ENCODE results near the gene SYT7.

SYT7 gene

GRCh38 chr11:61528114-61528513 lies 52.8 kb downstream of the SYT7 start:
- H3K27ac ChIP-seq, result no peak overlapping the region
- no peak for TF ChIP-seq CTCF (conservative IDR thresholded peaks at IDR 0.05)

DNA sequence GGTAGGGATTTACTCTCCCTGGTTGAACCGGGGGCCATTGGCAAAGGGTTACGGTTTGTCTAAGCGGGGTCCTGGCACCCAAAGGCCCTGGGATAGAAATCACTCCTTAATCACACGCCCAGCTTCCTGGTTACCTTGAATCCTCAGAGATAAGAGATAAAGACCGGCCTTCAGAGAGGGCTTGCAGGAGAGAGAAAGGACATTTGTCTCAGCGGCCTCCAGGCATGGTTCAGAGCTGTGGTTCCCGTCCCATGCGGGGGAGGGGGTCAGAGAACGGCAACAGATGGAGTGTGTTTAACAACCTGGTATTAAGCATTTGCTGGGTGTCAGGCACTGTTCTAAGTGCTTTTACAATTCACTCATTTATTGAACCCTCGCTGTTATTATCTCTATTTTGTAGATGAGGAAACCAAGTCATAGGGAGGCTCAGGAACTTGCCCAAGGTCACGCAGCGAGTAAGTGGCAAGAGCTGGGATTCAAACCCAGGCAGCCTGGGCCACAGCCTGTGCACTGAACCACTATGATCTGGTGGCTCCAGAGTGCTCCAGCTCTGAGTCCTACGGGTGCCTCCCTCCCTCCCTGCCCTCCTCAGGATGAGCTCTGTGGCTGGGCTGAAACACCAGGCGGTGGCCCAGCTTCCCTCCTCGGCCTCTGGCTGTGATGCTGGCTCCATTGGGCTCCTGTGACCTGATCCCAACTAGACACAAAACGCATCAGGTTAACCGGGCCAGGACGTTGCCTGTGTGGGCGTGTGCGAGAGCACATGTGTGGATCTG lies 53.7 kb downstream of the SYT7 start:
- TF ChIP-seq CTCF (conservative IDR thresholded peaks at IDR 0.05), result no peak
- H3K27ac ChIP-seq, result no peak overlapping the region

DNA sequence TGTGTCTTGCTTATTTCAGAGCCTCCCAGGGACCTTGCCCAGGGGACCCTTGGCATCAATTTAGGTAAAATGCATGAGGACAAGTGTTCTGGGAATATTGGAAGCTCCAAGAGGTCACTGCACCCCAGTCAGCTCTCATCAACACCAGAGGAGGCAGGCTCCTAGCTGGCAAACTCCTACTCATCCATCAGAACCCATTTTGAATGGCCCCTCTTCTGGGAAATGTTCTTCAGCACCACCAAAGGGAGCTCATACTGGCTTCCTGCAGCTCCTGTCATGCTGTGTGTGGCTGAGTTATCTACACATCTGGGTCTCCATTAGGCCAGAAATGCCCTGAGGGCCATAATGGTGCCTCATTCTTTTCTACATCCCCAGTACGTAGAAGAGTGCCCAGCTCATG lies 54.6 kb downstream of the SYT7 start:
- no peak for TF ChIP-seq CTCF (conservative IDR thresholded peaks at IDR 0.05)
- H3K27ac ChIP-seq, result no peak overlapping the region

DNA sequence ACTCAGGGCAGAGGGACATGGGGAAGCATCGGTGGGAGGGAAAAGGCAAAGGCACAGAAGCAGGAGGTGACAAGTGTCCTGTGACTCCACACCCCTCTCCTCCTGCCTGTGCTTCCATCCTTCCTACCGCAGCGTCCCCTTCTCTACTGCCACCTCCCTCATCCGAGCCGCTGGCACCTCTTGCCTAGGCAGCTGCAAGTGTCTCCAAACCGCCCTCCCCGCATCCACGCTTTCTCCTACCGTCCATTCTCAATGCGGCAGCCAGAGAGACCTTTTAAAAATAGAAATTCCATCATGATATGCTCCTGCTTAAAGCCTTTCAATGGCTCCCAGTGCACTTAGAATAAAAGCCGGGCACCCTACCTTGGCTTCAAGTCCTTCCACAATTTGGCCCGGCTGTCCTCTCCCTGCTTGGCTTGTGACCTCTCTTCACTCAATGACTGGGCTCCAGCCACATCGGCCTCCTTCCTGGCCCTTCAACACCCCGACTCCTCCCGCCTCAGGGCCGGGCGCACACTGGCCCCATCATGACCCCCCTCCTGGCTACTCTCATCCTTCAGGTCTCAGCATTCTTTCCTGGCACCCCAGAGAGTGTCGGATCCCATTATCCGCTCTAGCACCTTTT lies 55.8 kb downstream of the SYT7 start:
- H3K27ac ChIP-seq, result no peak overlapping the region
- TF ChIP-seq CTCF (conservative IDR thresholded peaks at IDR 0.05), result no peak

GRCh38 chr11:61524446-61524845 lies 56.4 kb downstream of the SYT7 start:
- no peak overlapping the region for H3K27ac ChIP-seq
- no peak for TF ChIP-seq CTCF (conservative IDR thresholded peaks at IDR 0.05)

DNA sequence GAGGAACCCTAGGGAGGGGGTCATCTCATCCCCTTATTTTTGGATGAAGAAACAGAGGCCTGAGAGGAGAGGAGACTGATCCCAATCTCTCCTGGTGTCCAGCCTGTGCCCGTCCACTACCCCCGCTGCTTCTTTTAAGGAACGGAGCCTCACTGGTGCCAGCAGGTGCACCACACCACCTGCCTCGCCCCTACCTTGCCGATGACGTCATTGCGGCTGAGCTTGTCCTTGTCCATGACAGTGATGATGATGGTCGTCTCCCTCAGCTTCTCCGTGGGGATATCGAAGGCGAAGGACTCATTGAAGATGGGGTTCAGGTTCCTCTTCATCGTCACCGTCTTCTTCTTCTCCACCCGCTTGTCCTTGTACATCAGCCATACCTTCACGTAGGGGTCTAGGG lies 58.0 kb downstream of the SYT7 start:
- TF ChIP-seq CTCF (conservative IDR thresholded peaks at IDR 0.05), result no peak
- H3K27ac ChIP-seq, result no peak overlapping the region

DNA sequence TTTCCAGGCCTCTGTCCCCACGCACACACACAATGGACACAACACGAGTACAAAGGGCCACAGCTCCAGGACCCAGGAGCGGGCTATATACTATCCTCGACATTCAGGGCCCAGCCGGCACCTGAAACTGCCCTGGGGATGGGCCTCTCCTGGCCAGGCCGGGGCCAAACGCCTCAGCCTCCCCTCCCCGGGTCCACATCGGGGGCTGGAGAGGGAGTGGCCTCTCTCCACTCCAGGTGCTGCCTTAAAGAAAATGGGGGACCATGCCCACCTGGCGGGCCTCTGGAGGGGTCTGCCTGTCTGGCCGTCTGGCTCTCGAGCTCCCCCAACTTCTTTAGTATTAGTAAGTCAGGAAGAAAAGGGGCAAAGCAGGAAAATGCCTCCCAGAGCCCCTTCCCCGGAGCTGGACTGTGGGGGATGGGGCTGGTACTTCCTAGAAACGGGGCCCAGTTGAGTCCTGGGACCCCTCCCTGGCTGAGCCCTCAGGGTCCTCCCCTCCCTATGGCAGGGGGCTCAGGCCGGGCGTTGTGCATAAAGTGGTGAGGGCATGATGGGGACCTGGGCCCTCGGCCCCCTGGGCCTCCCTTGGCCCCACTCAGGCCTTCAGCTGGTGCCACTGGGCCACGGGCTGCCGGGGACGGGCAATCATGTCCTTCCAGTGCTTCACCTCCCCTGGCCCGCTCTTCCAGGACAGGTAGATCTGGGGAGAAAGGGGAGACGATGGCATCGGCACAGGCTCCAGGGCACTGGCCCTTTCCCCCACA lies 62.7 kb downstream of the SYT7 start:
- no peak for TF ChIP-seq CTCF (conservative IDR thresholded peaks at IDR 0.05)
- H3K27ac ChIP-seq, result no peak overlapping the region
